ENCODE data around the gene GRIFIN. TPM values are rescaled to one million over a fixed set of nuclear protein-coding genes. Genes with fewer than 3 reads are reported as not detected.
A peak's percentile ranks its signal among the peaks of the same experiment; 100 is the strongest.

Gene GRIFIN
- total RNA-seq, 1 donor from 2014 or later = not detected

GRCh38 chr7:2488681-2489080 is 12.5 kb upstream of the GRIFIN start:
- peaks cover 14% of the 10 kb centered on the region for H3K4me1 ChIP-seq
- DNase-seq (no peak), ATAC-seq (no peak)
- no peaks in the 10 kb centered on the region for H3K36me3 ChIP-seq
- TF ChIP-seq CTCF (IDR thresholded peaks at IDR 0.05) = no peak
- H3K4me3 ChIP-seq = no peak overlapping the region
- peak overlapping the region; percentile 11 for H3K27ac ChIP-seq
- H3K9me3 ChIP-seq = no peaks in the 10 kb centered on the region
- intact Hi-C loops (cut with DNase I) = no loop called here
- no peaks in the 10 kb centered on the region for H3K27me3 ChIP-seq

- no peak for ATAC-seq
- intact Hi-C loops (cut with DNase I) = no loop called here
- Histone ChIP-seq H3K4me3 (no peak overlapping the region), H3K27ac (no peak overlapping the region), H3K36me3 (no peaks in the 10 kb centered on the region), H3K27me3 (no peaks in the 10 kb centered on the region), H3K4me1 (peaks cover 10% of the 10 kb centered on the region), H3K9me3 (no peaks in the 10 kb centered on the region)
- TF ChIP-seq CTCF (IDR thresholded peaks at IDR 0.05) = no peak
- no peak for DNase-seq
These were observed 12.1 kb upstream of the GRIFIN start for GRCh38 chr7:2488272-2488645.

- TF ChIP-seq CTCF (IDR thresholded peaks at IDR 0.05) = no peak
- no peak overlapping the region for H3K27ac ChIP-seq
These were observed 11.5 kb upstream of the GRIFIN start for GRCh38 chr7:2487586-2488271.

GRCh38 chr7:2484868-2485267 is 8.7 kb upstream of the GRIFIN start:
- DNase-seq = no peak
- peaks cover 5% of the 10 kb centered on the region for H3K4me1 ChIP-seq
- H3K4me3 ChIP-seq = no peak overlapping the region
- intact Hi-C loops (cut with DNase I) = no loop called here
- no peaks in the 10 kb centered on the region for H3K9me3 ChIP-seq
- H3K27ac ChIP-seq = no peak overlapping the region
- ATAC-seq = no peak
- TF ChIP-seq CTCF (IDR thresholded peaks at IDR 0.05) = no peak
- H3K27me3 ChIP-seq = no peaks in the 10 kb centered on the region
- no peaks in the 10 kb centered on the region for H3K36me3 ChIP-seq

More at GRCh38 chr7:2487586-2488271, 11.5 kb upstream of the GRIFIN start:
- no peak for ATAC-seq
- intact Hi-C loops (cut with DNase I) = no loop called here
- H3K4me1 ChIP-seq = peaks cover 8% of the 10 kb centered on the region
- no peaks in the 10 kb centered on the region for H3K9me3 ChIP-seq
- no peaks in the 10 kb centered on the region for H3K27me3 ChIP-seq
- DNase-seq = no peak
- H3K36me3 ChIP-seq = no peaks in the 10 kb centered on the region
- H3K4me3 ChIP-seq = no peak overlapping the region

GRCh38 chr7:2483494-2483893 is 7.3 kb upstream of the GRIFIN start:
- DNase-seq (no peak), ATAC-seq (no peak)
- no peak for TF ChIP-seq CTCF (IDR thresholded peaks at IDR 0.05)
- intact Hi-C loops (cut with DNase I) = no loop called here
- H3K27ac ChIP-seq = no peak overlapping the region
- no peak overlapping the region for H3K4me3 ChIP-seq
- H3K36me3 ChIP-seq = no peaks in the 10 kb centered on the region
- no peaks in the 10 kb centered on the region for H3K27me3 ChIP-seq
- no peaks in the 10 kb centered on the region for H3K9me3 ChIP-seq
- peaks cover 4% of the 10 kb centered on the region for H3K4me1 ChIP-seq
